Subcutaneous abdominal adipose tissue (tissue), 5 donors: ENCODE measurements around the gene STK39.

ENCODE experiments used
- H3K27ac ChIP-seq: one replicate; pipeline ENCODE4 v1.7.0; 2013; ENCODE audit warnings: low read depth, mild to moderate bottlenecking, inconsistent platforms, low read length, moderate library complexity
- H3K27me3 ChIP-seq, 5 donors: one replicate each; pipeline ENCODE4 v1.7.0; 2013; ENCODE audit warnings: low read length in 5 of 5, inconsistent platforms in 1 of 5; ENCODE audit not compliant: control insufficient read depth in 5 of 5, insufficient read depth in 4 of 5
- H3K36me3 ChIP-seq, 5 donors: one replicate each; pipeline ENCODE4 v1.7.0; 2013; ENCODE audit warnings: low read length in 5 of 5; ENCODE audit not compliant: control insufficient read depth in 5 of 5, insufficient read depth in 5 of 5
- H3K4me1 ChIP-seq, 5 donors: one replicate each; pipeline ENCODE4 v1.7.0; 2013; ENCODE audit warnings: low read length in 5 of 5, mild to moderate bottlenecking in 3 of 5, moderate library complexity in 1 of 5; ENCODE audit not compliant: control insufficient read depth in 5 of 5, insufficient read depth in 5 of 5
- H3K4me3 ChIP-seq, 5 donors: one replicate each; pipeline ENCODE4 v1.7.0; 2013; ENCODE audit warnings: low read length in 5 of 5, low read depth in 1 of 5
- H3K9ac ChIP-seq, 5 donors: one replicate each; pipeline ENCODE4 v1.7.0; 2013; ENCODE audit warnings: low read length in 5 of 5, mild to moderate bottlenecking in 4 of 5, moderate library complexity in 3 of 5
- H3K9me3 ChIP-seq, 5 donors: one replicate each; pipeline ENCODE4 v1.7.0; 2013; ENCODE audit warnings: low read length in 5 of 5; ENCODE audit not compliant: control insufficient read depth in 5 of 5
- donor health status: healthy.
- donor health status: healthy.
- donor health status: healthy.
- donor health status: healthy.
- donor health status: healthy.

Gene STK39

GRCh38 chr2:167972746-167973145 lies 274.6 kb downstream of the STK39 start:
- Histone ChIP-seq H3K4me3 (no peak overlapping the region), H3K4me1 (peaks cover 0 to 7% (median 4%) of the 10 kb centered on the region in 5 donors), H3K27me3 (no peaks in the 10 kb centered on the region), H3K36me3 (no peaks in the 10 kb centered on the region), H3K9ac (no peak overlapping the region), H3K9me3 (peaks cover 0 to 3% (median 0%) of the 10 kb centered on the region in 5 donors), H3K27ac (no peak overlapping the region)

GRCh38 chr2:167972020-167972419 lies 275.4 kb downstream of the STK39 start:
- Histone ChIP-seq H3K4me3 (peak overlapping the region in 1 of 5 donors; percentile 35), H3K9ac (no peak overlapping the region), H3K27me3 (no peaks in the 10 kb centered on the region), H3K36me3 (no peaks in the 10 kb centered on the region), H3K27ac (no peak overlapping the region), H3K9me3 (peaks cover 0 to 3% (median 0%) of the 10 kb centered on the region in 5 donors), H3K4me1 (peaks cover 0 to 10% (median 6%) of the 10 kb centered on the region in 5 donors)

- peak overlapping the region; percentile 22 for H3K27ac ChIP-seq
- H3K36me3 ChIP-seq: peaks cover 0 to 5% (median 0%) of the 10 kb centered on the region in 5 donors
- peaks cover 0 to 19% (median 15%) of the 10 kb centered on the region in 5 donors for H3K4me1 ChIP-seq
- H3K9ac ChIP-seq: peak overlapping the region in 1 of 5 donors; percentile 22
- H3K4me3 ChIP-seq: no peak overlapping the region
- peaks cover 0 to 1% (median 0%) of the 10 kb centered on the region in 5 donors for H3K9me3 ChIP-seq
- H3K27me3 ChIP-seq: no peaks in the 10 kb centered on the region
These were observed 280.2 kb downstream of the STK39 start for GRCh38 chr2:167966937-167967913.

- Histone ChIP-seq H3K9me3 (no peaks in the 10 kb centered on the region), H3K36me3 (peaks cover 0 to 5% (median 0%) of the 10 kb centered on the region in 5 donors), H3K4me3 (no peak overlapping the region), H3K4me1 (peaks cover 0 to 16% (median 11%) of the 10 kb centered on the region in 5 donors), H3K9ac (peak overlapping the region in 1 of 5 donors; percentile 53), H3K27ac (peak overlapping the region; percentile 22), H3K27me3 (no peaks in the 10 kb centered on the region)
These were observed 281.3 kb downstream of the STK39 start for GRCh38 chr2:167965907-167966761.

- Histone ChIP-seq H3K9ac (peak overlapping the region in 1 of 5 donors; percentile 53), H3K4me3 (no peak overlapping the region), H3K9me3 (no peaks in the 10 kb centered on the region), H3K27ac (no peak overlapping the region), H3K36me3 (peaks cover 0 to 5% (median 1%) of the 10 kb centered on the region in 5 donors), H3K4me1 (peaks cover 0 to 16% (median 11%) of the 10 kb centered on the region in 5 donors), H3K27me3 (no peaks in the 10 kb centered on the region)
These were observed 282.6 kb downstream of the STK39 start for GRCh38 chr2:167964650-167965413.

- Histone ChIP-seq H3K9ac (no peak overlapping the region), H3K27ac (no peak overlapping the region), H3K9me3 (no peaks in the 10 kb centered on the region), H3K4me3 (no peak overlapping the region), H3K4me1 (peaks cover 0 to 16% (median 11%) of the 10 kb centered on the region in 5 donors), H3K27me3 (no peaks in the 10 kb centered on the region), H3K36me3 (peaks cover 0 to 5% (median 2%) of the 10 kb centered on the region in 5 donors)
These were observed 283.3 kb downstream of the STK39 start for GRCh38 chr2:167963899-167964649.

- no peaks in the 10 kb centered on the region for H3K9me3 ChIP-seq
- no peak overlapping the region for H3K9ac ChIP-seq
- H3K36me3 ChIP-seq: peaks cover 0 to 6% (median 2%) of the 10 kb centered on the region in 5 donors
- no peak overlapping the region for H3K27ac ChIP-seq
- peaks cover 0 to 16% (median 11%) of the 10 kb centered on the region in 5 donors for H3K4me1 ChIP-seq
- H3K27me3 ChIP-seq: no peaks in the 10 kb centered on the region
- H3K4me3 ChIP-seq: no peak overlapping the region
These were observed 284.8 kb downstream of the STK39 start for GRCh38 chr2:167962436-167963226.

- no peak overlapping the region for H3K27ac ChIP-seq
- H3K4me3 ChIP-seq: no peak overlapping the region
- H3K36me3 ChIP-seq: peaks cover 0 to 6% (median 2%) of the 10 kb centered on the region in 5 donors
- H3K9ac ChIP-seq: no peak overlapping the region
- H3K4me1 ChIP-seq: peaks cover 0 to 9% (median 4%) of the 10 kb centered on the region in 5 donors
- no peaks in the 10 kb centered on the region for H3K27me3 ChIP-seq
- H3K9me3 ChIP-seq: no peaks in the 10 kb centered on the region
These were observed 285.8 kb downstream of the STK39 start for GRCh38 chr2:167961536-167962048.
